Measurements from ENCODE around the gene AEBP2.

GRCh38 chr12:19491863-19492262, 52.6 kb downstream of the AEBP2 start:
- no peak for TF ChIP-seq NRF1 (IDR thresholded peaks at IDR 0.05; ENCODE audit: low read depth, low read length)
- no peak for TF ChIP-seq CEBPB (IDR thresholded peaks at IDR 0.05; ENCODE audit: low read depth, low read length)
- TF ChIP-seq SIN3A (conservative IDR thresholded peaks at IDR 0.05 in 1 of 2, IDR thresholded peaks at IDR 0.05 in 1 of 2; ENCODE audit: low read depth in 1 of 2, low read length in 2 of 2) = no peak
- no peak for TF ChIP-seq CREB1 (IDR thresholded peaks at IDR 0.05)
- no peak for TF ChIP-seq EZH2 (IDR thresholded peaks at IDR 0.05; ENCODE audit: low read depth, low read length, severe bottlenecking)
- no peak for TF ChIP-seq CTCF (IDR thresholded peaks at IDR 0.05; ENCODE audit: control extremely low read depth in 1 of 3, insufficient read depth in 1 of 3, low read depth in 1 of 3, low read length in 3 of 3)
- TF ChIP-seq ATF3 (IDR thresholded peaks at IDR 0.05; ENCODE audit: insufficient read depth, low read depth, low read length) = no peak
- no peak for TF ChIP-seq CBX8 (IDR thresholded peaks at IDR 0.05; ENCODE audit: borderline replicate concordance, low read depth, low read length)
- TF ChIP-seq RAD21 (IDR thresholded peaks at IDR 0.05 in 1 of 2, conservative IDR thresholded peaks at IDR 0.05 in 1 of 2; ENCODE audit: low read depth in 2 of 2, low read length in 2 of 2) = no peak
- TF ChIP-seq JUN (IDR thresholded peaks at IDR 0.05; ENCODE audit: low read depth, low read length) = no peak
- no peak for TF ChIP-seq JUND (IDR thresholded peaks at IDR 0.05; ENCODE audit: low read length)
- TF ChIP-seq CHD2 (IDR thresholded peaks at IDR 0.05; ENCODE audit: low read length) = no peak
- no peak for TF ChIP-seq BACH1 (IDR thresholded peaks at IDR 0.05; ENCODE audit: low read length)
- TF ChIP-seq KDM1A (IDR thresholded peaks at IDR 0.05; ENCODE audit: borderline replicate concordance, low read length) = no peak

Data from H1 (cell line).